ENCODE results near the gene TBC1D22B. TPM values are rescaled to one million over a fixed set of nuclear protein-coding genes. Genes with fewer than 3 reads are reported as not detected.
"Not testable (repeated sequence)": the region's sequence is repeated elsewhere in the genome, so short reads cannot be mapped to it uniquely, and the experiment has no call there.

The TBC1D22B gene
- total RNA-seq, 2 experiments from 2014 or later, result 15.4 TPM

DNA sequence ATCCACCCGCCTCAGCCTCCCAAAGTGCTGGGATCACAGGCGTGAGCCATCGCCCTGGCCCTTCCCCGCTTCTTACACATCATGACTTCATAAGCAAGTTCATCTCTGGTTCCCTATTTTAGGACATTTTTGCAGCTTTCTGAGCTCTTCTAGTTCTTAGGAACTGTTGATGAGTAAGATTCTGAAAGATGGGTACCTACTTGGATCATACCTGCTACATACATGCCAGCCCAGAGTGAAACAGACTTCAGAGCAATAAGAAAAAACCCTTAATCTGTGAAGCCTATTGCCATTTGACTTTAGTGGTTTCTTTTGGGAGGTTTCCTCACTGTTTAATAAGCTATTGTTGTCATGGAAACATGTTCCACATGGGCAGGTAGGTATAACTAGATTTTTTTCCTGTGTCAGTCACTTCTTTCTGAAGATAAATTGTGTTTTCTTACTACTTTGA lies 28.3 kb downstream of the TBC1D22B start:
- Mint-ChIP-seq H3K4me3 (no peak overlapping the region), H3K27me3 (ENCODE audit: low read depth) (no peaks in the 10 kb centered on the region), H3K9me3 (ENCODE audit: insufficient read depth) (no peaks in the 10 kb centered on the region), H3K27ac (no peak overlapping the region), H3K36me3 (ENCODE audit: low read depth) (peaks cover 60% of the 10 kb centered on the region), H3K4me1 (ENCODE audit: low read depth) (peaks cover 41% of the 10 kb centered on the region)
- CTCF ChIA-PET, result interaction anchor here (1.6 kb wide), 1 partner anchor 264 kb away, joined by 3 read pairs; no protein-coding TSS in a partner anchor
- no peak for DNase-seq
- no peak for ATAC-seq
- POLR2A ChIA-PET, result interaction anchor here (0.7 kb wide), 1 partner anchor 28 kb away, joined by 3 read pairs; the partner anchor contains the start of genes TBC1D22B and TMEM217

DNA sequence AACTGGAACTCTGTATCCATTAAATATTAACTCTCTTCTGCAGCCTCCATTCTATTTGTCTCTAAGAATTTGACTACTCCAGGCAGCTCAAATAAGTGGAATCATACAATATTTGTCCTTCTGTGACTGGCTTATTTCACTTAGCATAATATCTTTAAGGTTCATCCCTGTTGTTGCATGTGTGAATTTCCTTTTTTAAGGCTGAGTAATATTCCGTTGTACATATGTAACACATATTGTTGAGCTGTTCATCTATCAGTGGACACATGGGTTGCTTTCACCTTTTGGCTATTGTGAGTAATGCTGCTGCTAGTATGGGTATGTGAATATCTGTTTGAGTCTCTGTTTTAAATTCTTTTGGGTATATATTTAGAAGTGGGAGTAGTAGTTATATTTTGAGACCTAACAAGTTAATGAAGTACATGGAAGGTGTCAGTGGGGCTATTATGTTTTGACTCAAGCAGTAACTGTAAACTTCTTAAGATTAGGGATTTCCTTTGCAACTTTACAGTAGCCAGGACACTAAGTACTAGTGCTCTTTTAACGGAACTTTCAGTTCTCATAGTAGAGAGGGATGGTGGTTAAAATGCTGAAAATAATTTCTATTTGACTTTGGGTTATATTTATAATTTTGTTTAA lies 30.1 kb downstream of the TBC1D22B start:
- ChIA-PET CTCF (interaction anchor here (2.1 kb wide), 1 partner anchor 26 kb away, joined by 7 read pairs; no protein-coding TSS in a partner anchor), POLR2A (no interaction called here)
- ATAC-seq (no peak), DNase-seq (no peak)
- Mint-ChIP-seq H3K9me3 (ENCODE audit: insufficient read depth) (no peaks in the 10 kb centered on the region), H3K36me3 (ENCODE audit: low read depth) (peaks cover 73% of the 10 kb centered on the region), H3K4me1 (ENCODE audit: low read depth) (peaks cover 45% of the 10 kb centered on the region), H3K4me3 (no peak overlapping the region), H3K27ac (no peak overlapping the region), H3K27me3 (ENCODE audit: low read depth) (no peaks in the 10 kb centered on the region)

DNA sequence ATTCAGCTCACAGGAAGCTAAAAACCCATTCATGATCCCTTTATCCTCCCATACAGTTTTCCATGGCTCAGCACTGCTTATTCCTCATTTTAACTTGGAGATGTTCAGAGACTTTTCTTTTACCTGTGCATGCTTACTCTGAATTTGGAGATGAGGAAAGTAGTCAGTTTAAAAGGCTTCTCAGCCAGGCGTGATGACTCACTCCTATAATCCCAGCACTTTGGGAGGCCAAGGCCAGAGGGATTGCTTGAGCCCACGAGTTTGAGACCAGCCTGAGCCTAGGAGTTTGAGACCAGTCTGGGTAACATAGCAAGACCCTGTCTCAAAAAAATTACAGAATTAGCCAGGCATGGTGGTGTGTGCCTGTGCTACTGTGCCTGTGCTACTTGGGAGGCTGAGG lies 30.7 kb downstream of the TBC1D22B start:
- H3K27ac Mint-ChIP-seq, result no peak overlapping the region
- DNase-seq (no peak), ATAC-seq (no peak)
- ChIA-PET CTCF (interaction anchor here (1.9 to 2.1 kb wide), 2 partner anchors 26 to 79 kb away, joined by 7 read pairs; no protein-coding TSS in a partner anchor), POLR2A (no interaction called here)
- H3K4me1 Mint-ChIP-seq (ENCODE audit: low read depth), result peaks cover 45% of the 10 kb centered on the region
- peaks cover 70% of the 10 kb centered on the region for H3K36me3 Mint-ChIP-seq (ENCODE audit: low read depth)
- H3K4me3 Mint-ChIP-seq, result no peak overlapping the region
- H3K27me3 Mint-ChIP-seq (ENCODE audit: low read depth), result no peaks in the 10 kb centered on the region
- no peaks in the 10 kb centered on the region for H3K9me3 Mint-ChIP-seq (ENCODE audit: insufficient read depth)

DNA sequence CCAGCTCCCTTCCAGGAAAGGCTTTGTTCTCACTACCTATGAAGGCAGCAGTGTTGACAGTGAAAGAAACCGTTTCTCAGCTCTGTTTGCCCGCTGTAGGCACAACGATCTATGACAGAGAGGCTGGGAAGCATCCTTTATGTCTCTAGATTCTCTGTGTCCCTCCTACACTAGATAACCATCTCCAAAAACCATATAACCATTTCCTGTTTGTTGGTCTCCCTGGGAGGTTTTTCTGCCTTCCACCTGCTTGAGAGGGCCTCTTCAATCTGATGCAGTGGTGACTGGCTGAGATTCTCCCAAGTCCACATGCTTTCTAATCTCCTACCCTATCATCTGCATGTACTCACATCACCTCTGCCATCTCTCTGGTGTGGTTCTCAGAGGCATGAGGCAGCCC lies 32.4 kb downstream of the TBC1D22B start:
- ChIA-PET POLR2A (interaction anchor here (0.5 to 2.4 kb wide), 5 partner anchors 10 to 301 kb away, joined by 3 to 13 read pairs (median 4); partner anchors contain the start of genes TBC1D22B and TMEM217), CTCF (interaction anchor here (0.8 to 1.9 kb wide), 7 partner anchors 9 to 268 kb away, joined by 3 to 7 read pairs (median 4); no protein-coding TSS in a partner anchor)
- ATAC-seq, result peak; percentile 91

DNA sequence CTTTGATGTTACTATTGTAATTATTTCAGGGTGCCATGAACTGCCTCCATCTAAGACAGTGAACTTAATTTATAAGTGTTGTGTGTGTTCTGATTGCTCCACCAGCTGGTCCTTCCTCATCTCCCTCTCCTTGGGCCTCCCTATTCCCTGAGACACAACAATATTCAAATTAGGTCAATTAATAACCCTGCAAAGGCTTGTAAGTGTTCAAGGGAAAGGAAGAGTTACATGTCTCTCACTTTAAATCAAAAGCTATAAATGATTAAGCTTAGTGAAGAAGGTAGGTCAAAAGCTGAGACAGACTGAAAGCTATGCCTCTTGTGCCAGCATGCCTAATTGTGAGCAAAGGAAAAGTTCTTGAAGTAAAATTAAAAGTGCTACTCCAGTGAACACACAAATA lies 35.9 kb downstream of the TBC1D22B start:
- H3K36me3 Mint-ChIP-seq (ENCODE audit: low read depth), result peaks cover 66% of the 10 kb centered on the region
- no peaks in the 10 kb centered on the region for H3K27me3 Mint-ChIP-seq (ENCODE audit: low read depth)
- CTCF ChIA-PET, result interaction anchor here (1.2 to 2.1 kb wide), 6 partner anchors 9 to 275 kb away, joined by 3 to 11 read pairs (median 6); no protein-coding TSS in a partner anchor
- H3K4me1 Mint-ChIP-seq (ENCODE audit: low read depth), result peaks cover 37% of the 10 kb centered on the region
- H3K4me3 Mint-ChIP-seq, result no peak overlapping the region
- ATAC-seq, result no peak
- no peak overlapping the region for H3K27ac Mint-ChIP-seq
- no peaks in the 10 kb centered on the region for H3K9me3 Mint-ChIP-seq (ENCODE audit: insufficient read depth)
- POLR2A ChIA-PET, result no interaction called here
- no peak for DNase-seq

More for the DNA sequence above, 32.4 kb downstream of the TBC1D22B start:
- DNase-seq, result peak; percentile 73
- Mint-ChIP-seq H3K4me1 (ENCODE audit: low read depth) (peaks cover 45% of the 10 kb centered on the region), H3K36me3 (ENCODE audit: low read depth) (peaks cover 67% of the 10 kb centered on the region), H3K4me3 (peak overlapping the region; percentile 4), H3K9me3 (ENCODE audit: insufficient read depth) (no peaks in the 10 kb centered on the region), H3K27me3 (ENCODE audit: low read depth) (no peaks in the 10 kb centered on the region), H3K27ac (peak overlapping the region; percentile 85)

DNA sequence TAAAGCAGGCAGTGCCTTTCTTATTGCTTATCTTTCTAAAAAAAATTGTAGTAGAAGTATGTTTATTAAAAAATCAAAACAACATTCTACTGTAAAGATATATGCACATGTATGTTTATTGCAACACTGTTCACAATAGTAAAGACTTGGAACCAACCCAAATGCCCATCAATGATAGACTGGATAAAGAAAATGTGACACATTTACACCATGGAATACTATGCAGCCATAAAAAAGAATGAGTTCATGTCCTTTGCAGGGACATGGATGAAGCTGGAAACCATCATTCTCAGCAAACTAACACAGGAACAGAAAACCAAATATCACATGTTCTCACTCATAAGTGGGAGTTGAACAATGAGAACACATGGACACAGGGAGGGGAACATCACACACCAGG lies 40.1 kb downstream of the TBC1D22B start:
- CTCF ChIA-PET; DNase-seq; H3K4me3 Mint-ChIP-seq; POLR2A ChIA-PET; H3K9me3 Mint-ChIP-seq (ENCODE audit: insufficient read depth); H3K4me1 Mint-ChIP-seq (ENCODE audit: low read depth); ATAC-seq; H3K27me3 Mint-ChIP-seq (ENCODE audit: low read depth); H3K27ac Mint-ChIP-seq: not testable (repeated sequence)
- peaks cover 45% of the 10 kb centered on the region for H3K36me3 Mint-ChIP-seq (ENCODE audit: low read depth)

DNA sequence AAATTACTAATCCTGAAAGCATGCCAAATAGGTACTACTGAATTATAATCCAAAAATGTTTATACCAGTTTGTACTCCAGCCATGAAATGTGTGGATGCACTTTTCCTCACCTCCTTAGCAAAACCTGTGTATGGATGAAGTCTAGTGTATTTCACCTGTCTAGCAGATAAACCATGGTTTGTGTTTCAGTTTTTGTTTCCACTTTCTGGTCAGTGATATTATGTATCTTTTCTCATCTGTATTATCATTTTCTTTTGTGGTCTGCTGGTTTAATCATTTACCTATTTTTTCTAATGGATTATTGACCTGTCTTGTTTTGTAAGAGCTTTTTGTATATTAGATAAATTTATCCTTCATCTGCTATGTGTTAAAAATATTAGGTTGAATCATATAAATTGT lies 41.4 kb downstream of the TBC1D22B start:
- ChIA-PET CTCF (interaction anchor here (1.0 to 2.8 kb wide), 5 partner anchors 10 to 281 kb away, joined by 3 to 13 read pairs (median 4); no protein-coding TSS in a partner anchor), POLR2A (no interaction called here)
- peaks cover 49% of the 10 kb centered on the region for H3K36me3 Mint-ChIP-seq (ENCODE audit: low read depth)
- no peak overlapping the region for H3K27ac Mint-ChIP-seq
- H3K4me3 Mint-ChIP-seq, result no peak overlapping the region
- ATAC-seq (no peak), DNase-seq (no peak)
- peaks cover 2% of the 10 kb centered on the region for H3K4me1 Mint-ChIP-seq (ENCODE audit: low read depth)
- no peaks in the 10 kb centered on the region for H3K27me3 Mint-ChIP-seq (ENCODE audit: low read depth)
- no peaks in the 10 kb centered on the region for H3K9me3 Mint-ChIP-seq (ENCODE audit: insufficient read depth)

DNA sequence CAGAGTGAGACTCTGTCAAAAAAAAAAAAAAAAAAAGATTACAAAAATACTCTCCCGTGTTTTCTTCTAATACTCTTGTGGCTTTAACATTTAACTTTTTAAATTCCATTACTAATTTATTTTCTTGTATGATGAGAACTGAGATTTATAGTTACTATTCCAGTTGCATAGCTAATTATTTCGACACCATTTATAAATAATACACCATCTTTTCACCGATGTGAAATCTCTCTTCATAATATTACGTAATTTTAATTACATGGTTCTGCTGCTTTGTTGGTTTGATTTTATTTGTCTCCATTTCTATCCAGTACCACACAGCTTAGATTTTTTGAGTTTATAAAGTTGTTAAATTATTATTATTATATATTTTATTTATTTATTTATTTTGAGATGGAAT lies 42.4 kb downstream of the TBC1D22B start:
- peaks cover 51% of the 10 kb centered on the region for H3K36me3 Mint-ChIP-seq (ENCODE audit: low read depth)
- CTCF ChIA-PET, result interaction anchor here (1.0 to 2.8 kb wide), 4 partner anchors 9 to 282 kb away, joined by 3 to 13 read pairs (median 5); no protein-coding TSS in a partner anchor
- H3K27me3 Mint-ChIP-seq (ENCODE audit: low read depth), result no peaks in the 10 kb centered on the region
- H3K9me3 Mint-ChIP-seq (ENCODE audit: insufficient read depth), result no peaks in the 10 kb centered on the region
- no peak for DNase-seq
- ATAC-seq, result no peak
- POLR2A ChIA-PET, result no interaction called here
- no peak overlapping the region for H3K27ac Mint-ChIP-seq
- no peak overlapping the region for H3K4me3 Mint-ChIP-seq
- peaks cover 5% of the 10 kb centered on the region for H3K4me1 Mint-ChIP-seq (ENCODE audit: low read depth)

DNA sequence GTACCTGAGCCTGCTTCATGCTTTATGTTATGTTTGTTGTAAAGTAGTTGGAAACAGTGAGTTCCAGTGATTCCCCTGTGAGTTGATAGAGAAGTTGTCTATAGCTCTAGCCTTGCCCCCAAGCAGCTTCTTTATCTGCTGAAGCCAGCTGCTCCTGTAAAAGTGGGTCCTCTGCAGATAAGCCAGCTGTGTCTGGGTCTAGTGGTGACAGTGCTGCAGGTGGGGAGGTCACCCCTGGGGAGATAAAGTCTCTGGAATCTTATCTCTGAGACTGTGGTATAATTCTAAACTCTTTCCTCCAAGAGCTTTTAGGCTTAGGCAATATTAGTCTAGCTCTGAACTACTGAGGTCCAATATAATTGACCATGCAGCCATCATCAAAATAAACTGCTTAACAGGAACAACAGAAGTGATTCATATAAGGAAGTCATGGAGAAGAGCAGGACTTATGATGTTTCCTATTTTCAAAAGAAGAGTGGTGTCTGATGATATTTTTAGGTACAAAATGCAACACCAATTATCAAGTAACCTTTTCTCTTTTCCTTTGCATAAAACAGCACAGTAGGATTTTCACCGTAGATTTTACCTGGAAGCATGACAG lies 44.6 kb downstream of the TBC1D22B start:
- no peak overlapping the region for H3K4me3 Mint-ChIP-seq
- H3K36me3 Mint-ChIP-seq (ENCODE audit: low read depth), result peaks cover 49% of the 10 kb centered on the region
- H3K4me1 Mint-ChIP-seq (ENCODE audit: low read depth), result peaks cover 9% of the 10 kb centered on the region
- no peaks in the 10 kb centered on the region for H3K9me3 Mint-ChIP-seq (ENCODE audit: insufficient read depth)
- no peaks in the 10 kb centered on the region for H3K27me3 Mint-ChIP-seq (ENCODE audit: low read depth)
- POLR2A ChIA-PET, result interaction anchor here (1.0 kb wide), 1 partner anchor 12 kb away, joined by 3 read pairs; no protein-coding TSS in a partner anchor
- ATAC-seq (no peak), DNase-seq (no peak)
- H3K27ac Mint-ChIP-seq, result no peak overlapping the region
- CTCF ChIA-PET, result interaction anchor here (0.9 to 3.7 kb wide), 8 partner anchors 9 to 284 kb away, joined by 3 to 26 read pairs (median 6); no protein-coding TSS in a partner anchor

DNA sequence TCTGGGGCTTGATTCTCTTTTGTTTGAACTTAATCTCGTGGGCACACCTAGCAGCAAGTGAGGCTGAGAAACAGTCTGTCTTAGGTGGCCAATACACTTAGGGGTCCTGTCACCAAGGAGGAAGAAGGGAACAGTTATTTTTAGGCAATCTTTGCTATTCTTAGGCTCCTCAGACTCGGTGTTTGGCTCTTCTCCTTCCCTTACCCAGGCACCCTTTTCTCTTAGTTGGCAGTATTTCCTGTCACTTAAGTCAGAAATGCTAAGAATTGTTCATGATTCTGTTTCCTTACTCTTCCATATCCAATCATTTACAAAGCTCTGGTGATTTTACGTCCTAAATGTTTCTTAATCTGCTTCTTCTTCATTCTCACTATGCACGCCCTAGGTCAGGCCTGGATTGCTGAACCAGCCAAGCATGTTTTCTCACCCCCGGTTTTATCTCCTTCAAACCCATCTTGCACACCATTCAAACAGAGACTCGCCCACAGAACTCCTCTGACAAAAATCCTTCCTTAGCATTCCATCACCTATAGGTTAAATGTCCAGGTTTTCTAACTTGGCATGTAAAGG lies 45.6 kb downstream of the TBC1D22B start:
- no peak for DNase-seq
- Mint-ChIP-seq H3K36me3 (ENCODE audit: low read depth) (peaks cover 40% of the 10 kb centered on the region), H3K27ac (no peak overlapping the region), H3K4me3 (no peak overlapping the region), H3K4me1 (ENCODE audit: low read depth) (peaks cover 9% of the 10 kb centered on the region), H3K9me3 (ENCODE audit: insufficient read depth) (no peaks in the 10 kb centered on the region), H3K27me3 (ENCODE audit: low read depth) (no peaks in the 10 kb centered on the region)
- no peak for ATAC-seq
- CTCF ChIA-PET, result interaction anchor here (0.7 to 3.7 kb wide), 10 partner anchors 8 to 285 kb away, joined by 3 to 26 read pairs (median 6); no protein-coding TSS in a partner anchor
- POLR2A ChIA-PET, result no interaction called here

DNA sequence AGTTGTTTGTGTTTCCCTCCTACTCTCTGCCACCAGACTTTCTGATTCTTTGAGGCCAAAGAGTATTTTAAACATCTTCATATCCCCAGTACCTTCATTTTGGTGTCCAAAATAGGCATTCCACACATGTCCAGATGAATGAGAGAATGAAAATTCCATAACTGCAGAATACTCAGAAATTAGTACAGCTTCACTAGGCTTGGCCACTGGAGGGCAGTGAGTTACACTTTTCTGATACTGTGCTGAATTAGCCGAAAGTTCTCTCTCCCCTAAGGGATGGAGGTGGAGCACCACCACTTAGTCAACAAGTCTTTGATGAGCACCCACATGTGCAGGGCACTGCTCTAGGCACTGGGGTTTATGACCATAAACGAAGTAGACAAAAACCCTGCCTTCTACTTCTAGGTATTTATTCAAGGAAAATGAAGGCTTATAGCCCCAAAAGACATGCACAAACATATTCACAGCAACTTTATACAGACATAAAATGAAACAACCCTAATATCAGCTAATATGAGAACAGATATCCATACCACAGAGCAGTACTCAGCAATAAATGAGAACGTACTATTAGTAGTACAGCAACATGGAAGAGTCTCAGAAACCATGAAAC lies 46.4 kb downstream of the TBC1D22B start:
- ATAC-seq (no peak), DNase-seq (peak; percentile 33)
- POLR2A ChIA-PET, result no interaction called here
- no peaks in the 10 kb centered on the region for H3K27me3 Mint-ChIP-seq (ENCODE audit: low read depth)
- H3K4me1 Mint-ChIP-seq (ENCODE audit: low read depth), result peaks cover 9% of the 10 kb centered on the region
- no peak overlapping the region for H3K27ac Mint-ChIP-seq
- H3K4me3 Mint-ChIP-seq, result no peak overlapping the region
- no peaks in the 10 kb centered on the region for H3K9me3 Mint-ChIP-seq (ENCODE audit: insufficient read depth)
- H3K36me3 Mint-ChIP-seq (ENCODE audit: low read depth), result peaks cover 37% of the 10 kb centered on the region
- CTCF ChIA-PET, result interaction anchor here (0.7 to 3.7 kb wide), 6 partner anchors 9 to 24 kb away, joined by 3 to 26 read pairs (median 6); no protein-coding TSS in a partner anchor
